Pancreas (tissue), 10 donors: Measurements from ENCODE around the gene IFT88. TPM values are rescaled to one million over a fixed set of nuclear protein-coding genes. Genes with fewer than 3 reads are reported as not detected.

Source experiments
- ATAC-seq, 4 donors: fragments of 200-7000 bp; cut with Tn5 transposase; one replicate each; pipeline versions ENCODE4 v1.8.0 to v1.9.1; 2020; ENCODE audit warnings: mild to moderate bottlenecking in 4 of 4, moderate library complexity in 4 of 4
- DNase-seq, 6 donors: peaks; one replicate each; pipeline ENCODE4 v3.0.0-alpha.2; 2020
- FAIRE-seq: peaks from 2 replicates; lab custom pipeline; 2012; peaks lifted over from hg19 to GRCh38; lab: Jason Lieb, UNC
- H3K27ac ChIP-seq, 4 donors: fragments of 200-600 bp; sonication (generic); 1 replicate in 3 of 4; 2 replicates in 1 of 4; pipeline versions ENCODE4 v1.5.0 to v1.8.0; 2020
- H3K27me3 ChIP-seq, 4 donors: fragments of 200-600 bp; one replicate each; pipeline ENCODE4 v1.8.0; 2021
- H3K36me3 ChIP-seq, 3 donors: fragments of 200-600 bp; sonication (generic) in 1 of 3; one replicate each; pipeline versions ENCODE4 v1.5.0 to v1.8.0; 2020 to 2021
- H3K4me1 ChIP-seq, 3 donors: fragments of 200-600 bp; one replicate each; pipeline ENCODE4 v1.8.0; 2021
- H3K4me3 ChIP-seq, 4 donors: fragments of 200-600 bp; sonication (generic) in 2 of 4; one replicate each; pipeline versions ENCODE4 v1.5.0 to v1.8.0; 2020 to 2021
- H3K9me3 ChIP-seq, 4 donors: fragments of 200-600 bp; one replicate each; pipeline ENCODE4 v1.8.0; 2021
- WGBS, 2 donors: extraction: QIAGEN DNeasy Blood & Tissue Kit; methylation state at CpG; one replicate each; pipeline ENCODE4 v1.1.7; 2013; 5-methylcytosine and 5-hydroxymethylcytosine counted together
- intact Hi-C, 3 donors: fragments of 100-400 bp; cut with DNase I; formaldehyde crosslinking; loops; one replicate each; pipeline versions ENCODE4 v1.11.1 to v1.14.2; 2022
- polyA plus RNA-seq, 2 donors: library from polyadenylated mRNA; stranded (reverse); fragments of 200-250 nt; gene quantifications; one replicate each; pipeline ENCODE4 v1.2.3, GENCODE V29; 2013
- total RNA-seq, 6 donors: library from RNA; stranded (reverse); fragmentation: NEBNext Ultra II Directional in 4 of 6; extraction: Animal tissue kit (Norgen Biotek cat#: 25700) in 4 of 6; gene quantifications; one replicate each; pipeline versions ENCODE4 v1.2.1 to v1.2.4, GENCODE V29; 2021 to 2023
- TF ChIP-seq, protein P1 (sequence below), 4 donors: fragments of 200-600 bp; sonication (generic) in 3 of 4; IDR thresholded peaks; one replicate each; pipeline versions ENCODE4 v1.5.0 to v1.8.0; 2021; ENCODE audit warnings: antibody characterized with exemption in 4 of 4
- donor health status: healthy with polysubstance abuse.
- donor health status: DM: no; HTN: no; CAD: no; lungs with moderate emphysema.
- donor health status: DM: no; HTN: no; CAD: no.
- donor health status: control.
- donor health status: control.
- donor health status: Bipolar disorder and iron deficiency.
- donor health status: DM: yes; HTN: yes; CAD: no.
- donor health status: DM: no; HTN: no; CAD: no.
- donor health status: DM: no; HTN: no; CAD: no.
- donor health status: DM: yes; HTN: yes; CAD: no.

The IFT88 gene
- total and polyA plus RNA-seq, 8 donors = 4.7 to 16.0 (median 7.0) TPM

GRCh38 chr13:20720499-20720898, 153.5 kb downstream of the IFT88 start:
- FAIRE-seq (no peak), ATAC-seq (no peak), DNase-seq (no peak)
- Histone ChIP-seq H3K36me3 (no peaks in the 10 kb centered on the region), H3K27me3 (peaks cover 0 to 5% (median 0%) of the 10 kb centered on the region in 4 donors), H3K27ac (no peak overlapping the region), H3K9me3 (no peaks in the 10 kb centered on the region), H3K4me3 (no peak overlapping the region), H3K4me1 (peaks cover 0 to 10% (median 0%) of the 10 kb centered on the region in 3 donors)
- TF ChIP-seq, protein P1, sequence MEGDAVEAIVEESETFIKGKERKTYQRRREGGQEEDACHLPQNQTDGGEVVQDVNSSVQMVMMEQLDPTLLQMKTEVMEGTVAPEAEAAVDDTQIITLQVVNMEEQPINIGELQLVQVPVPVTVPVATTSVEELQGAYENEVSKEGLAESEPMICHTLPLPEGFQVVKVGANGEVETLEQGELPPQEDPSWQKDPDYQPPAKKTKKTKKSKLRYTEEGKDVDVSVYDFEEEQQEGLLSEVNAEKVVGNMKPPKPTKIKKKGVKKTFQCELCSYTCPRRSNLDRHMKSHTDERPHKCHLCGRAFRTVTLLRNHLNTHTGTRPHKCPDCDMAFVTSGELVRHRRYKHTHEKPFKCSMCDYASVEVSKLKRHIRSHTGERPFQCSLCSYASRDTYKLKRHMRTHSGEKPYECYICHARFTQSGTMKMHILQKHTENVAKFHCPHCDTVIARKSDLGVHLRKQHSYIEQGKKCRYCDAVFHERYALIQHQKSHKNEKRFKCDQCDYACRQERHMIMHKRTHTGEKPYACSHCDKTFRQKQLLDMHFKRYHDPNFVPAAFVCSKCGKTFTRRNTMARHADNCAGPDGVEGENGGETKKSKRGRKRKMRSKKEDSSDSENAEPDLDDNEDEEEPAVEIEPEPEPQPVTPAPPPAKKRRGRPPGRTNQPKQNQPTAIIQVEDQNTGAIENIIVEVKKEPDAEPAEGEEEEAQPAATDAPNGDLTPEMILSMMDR (IDR thresholded peaks at IDR 0.05) = no peak
- intact Hi-C loops = no loop called here
- WGBS, 2 donors = 79 to 90% methylated on average over 11 of the region's 11 CpGs

GRCh38 chr13:20721058-20721453, 154.1 kb downstream of the IFT88 start:
- intact Hi-C loops = no loop called here
- peaks cover 0 to 5% (median 0%) of the 10 kb centered on the region in 4 donors for H3K27me3 ChIP-seq
- DNase-seq (no peak), ATAC-seq (no peak), FAIRE-seq (no peak)
- H3K36me3 ChIP-seq = no peaks in the 10 kb centered on the region
- no peaks in the 10 kb centered on the region for H3K9me3 ChIP-seq
- H3K4me3 ChIP-seq = peak overlapping the region in 2 of 4 donors; percentile 29 to 40
- no peak overlapping the region for H3K27ac ChIP-seq
- WGBS, 2 donors = 66 to 73% methylated on average over 16 of the region's 16 CpGs
- H3K4me1 ChIP-seq = peaks cover 0 to 10% (median 0%) of the 10 kb centered on the region in 3 donors
- TF ChIP-seq, protein P1 (IDR thresholded peaks at IDR 0.05) = no peak

- no peak overlapping the region for H3K27ac ChIP-seq
- 6 to 8% methylated on average over 75 to 81 of the region's 81 CpGs for WGBS, 2 donors
- FAIRE-seq = no peak
These were observed 154.7 kb downstream of the IFT88 start for GRCh38 chr13:20721454-20722357.

GRCh38 chr13:20727856-20728255, 160.9 kb downstream of the IFT88 start:
- ATAC-seq = no peak
- no peak for DNase-seq
- H3K27me3 ChIP-seq = no peaks in the 10 kb centered on the region
- FAIRE-seq = no peak
- peaks cover 0 to 2% (median 0%) of the 10 kb centered on the region in 3 donors for H3K36me3 ChIP-seq
- no peak overlapping the region for H3K4me3 ChIP-seq
- TF ChIP-seq, protein P1 (IDR thresholded peaks at IDR 0.05) = no peak
- WGBS, 2 donors = 88 to 92% methylated on average over 6 of the region's 6 CpGs
- no peaks in the 10 kb centered on the region for H3K9me3 ChIP-seq
- no peak overlapping the region for H3K27ac ChIP-seq
- H3K4me1 ChIP-seq = no peaks in the 10 kb centered on the region
- intact Hi-C loops = no loop called here

More at GRCh38 chr13:20721454-20722357, 154.7 kb downstream of the IFT88 start:
- TF ChIP-seq, protein P1 (IDR thresholded peaks at IDR 0.05) = no peak
- peaks cover 0 to 5% (median 0%) of the 10 kb centered on the region in 4 donors for H3K27me3 ChIP-seq
- H3K36me3 ChIP-seq = no peaks in the 10 kb centered on the region
- peak overlapping the region; percentile 19 to 40 (median 31) for H3K4me3 ChIP-seq
- ATAC-seq = peak; percentile 61 to 84 (median 76)
- DNase-seq = peak in 4 of 6 donors; percentile 25 to 71 (median 57)
- intact Hi-C loops = no loop called here
- H3K4me1 ChIP-seq = peaks cover 0 to 10% (median 0%) of the 10 kb centered on the region in 3 donors
- H3K9me3 ChIP-seq = no peaks in the 10 kb centered on the region
